Activated naive CD8-positive, alpha-beta T cell treated with anti-CD3 and anti-CD28 coated beads, Interleukin-2, amount 10 ng/mL, durations not matched to agents 7 days and 5 days (primary cell): ENCODE results near the gene MLLT10. TPM values are rescaled to one million over a fixed set of nuclear protein-coding genes. Genes with fewer than 3 reads are reported as not detected.
A peak's percentile ranks its signal among the peaks of the same experiment; 100 is the strongest.

Experiments used
- ATAC-seq: fragments of 150-1000 bp; cut with Tn5 transposase; one replicate; pipeline ENCODE4 v1.10.0; 2021; ENCODE audit warnings: low read depth, moderate library complexity
- POLR2A ChIA-PET: fragments of 350-600 bp; sonication (Branson Sonifier 250); formaldehyde crosslinking; loops from one replicate; lab custom pipeline; 2021; ENCODE audit warnings: antibody characterized with exemption; lab: Charles Lee
- DNase-seq: peaks from one replicate; pipeline ENCODE4 v3.0.0; 2021
- H3K27ac Mint-ChIP-seq: one replicate; pipeline ENCODE4 v1.8.0; 2022; ENCODE audit warnings: mild to moderate bottlenecking, mixed read lengths
- H3K27me3 Mint-ChIP-seq: one replicate; pipeline ENCODE4 v1.8.0; 2022; ENCODE audit warnings: mild to moderate bottlenecking, moderate library complexity, mixed read lengths
- H3K36me3 Mint-ChIP-seq: one replicate; pipeline ENCODE4 v1.8.0; 2021; ENCODE audit warnings: mild to moderate bottlenecking, mixed read lengths
- H3K4me1 Mint-ChIP-seq: one replicate; pipeline ENCODE4 v1.8.0; 2021; ENCODE audit warnings: mixed read lengths
- H3K4me3 Mint-ChIP-seq: one replicate; pipeline ENCODE4 v1.8.0; 2022; ENCODE audit warnings: mild to moderate bottlenecking, moderate library complexity, mixed read lengths
- H3K9me3 Mint-ChIP-seq: one replicate; pipeline ENCODE4 v1.8.0; 2021; ENCODE audit warnings: mixed read lengths
- total RNA-seq, 2 experiments: library from RNA; stranded (reverse); gene quantifications; one replicate each; pipeline ENCODE4 v1.2.3, GENCODE V29; 2021

The MLLT10 gene
- total RNA-seq, 2 experiments from 2014 or later: 50.0 to 58.0 TPM

DNA sequence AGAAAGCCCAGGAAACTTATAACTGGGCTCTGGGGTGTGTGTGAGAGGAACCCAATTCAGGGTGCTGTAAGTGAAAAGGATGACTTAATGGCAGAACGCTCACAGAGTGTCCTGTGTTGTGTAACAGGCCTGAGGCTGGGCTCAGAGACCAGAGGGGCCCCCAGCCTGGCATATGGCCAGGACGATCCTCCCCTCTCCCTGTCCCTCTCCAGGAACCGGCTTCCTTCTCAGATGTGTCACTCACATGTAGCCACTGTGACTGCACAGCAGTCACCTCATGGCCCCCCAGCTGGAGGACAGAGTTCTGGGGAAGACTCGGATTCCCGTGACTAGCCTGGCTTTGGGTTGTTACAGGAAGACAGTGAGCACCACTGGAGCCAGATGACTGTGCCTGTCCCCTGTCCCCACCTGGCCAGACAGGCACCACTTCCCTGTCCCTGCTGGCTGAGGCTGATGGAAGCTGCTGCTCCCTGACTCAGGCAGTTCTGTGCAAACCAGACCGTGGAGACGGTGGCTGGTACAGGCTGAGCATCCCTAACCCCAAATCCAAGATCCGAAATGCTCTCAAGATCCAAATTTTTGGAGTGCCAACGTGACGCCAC is 220.5 kb downstream of the MLLT10 start:
- Mint-ChIP-seq H3K4me3 (no peak overlapping the region), H3K4me1 (no peaks in the 10 kb centered on the region), H3K36me3 (peaks cover 1% of the 10 kb centered on the region), H3K9me3 (no peaks in the 10 kb centered on the region), H3K27ac (no peak overlapping the region), H3K27me3 (no peaks in the 10 kb centered on the region)
- POLR2A ChIA-PET: no interaction called here
- no peak for ATAC-seq
- no peak for DNase-seq

DNA sequence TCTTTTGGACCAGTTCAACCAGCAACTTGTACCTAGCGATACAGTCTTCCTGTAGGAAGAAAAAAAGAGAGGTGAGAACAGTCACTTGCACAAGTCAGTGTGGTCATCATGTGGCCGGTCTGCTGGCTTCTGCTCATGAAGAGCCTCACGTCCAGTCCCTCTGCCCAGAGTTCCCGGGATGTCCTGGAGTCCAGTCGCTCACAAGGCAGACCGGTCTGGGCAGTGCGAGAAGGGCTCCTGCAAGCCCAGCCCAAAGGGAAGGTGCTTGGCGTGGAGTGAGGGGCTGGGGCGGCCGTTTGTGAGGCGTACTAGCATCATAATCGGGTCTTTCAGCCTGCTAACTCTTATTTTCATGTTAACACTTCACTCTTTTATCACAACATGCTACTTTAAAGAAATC is 222.7 kb downstream of the MLLT10 start:
- H3K36me3 Mint-ChIP-seq: peaks cover 2% of the 10 kb centered on the region
- POLR2A ChIA-PET: no interaction called here
- H3K4me1 Mint-ChIP-seq: no peaks in the 10 kb centered on the region
- no peak overlapping the region for H3K4me3 Mint-ChIP-seq
- H3K9me3 Mint-ChIP-seq: no peaks in the 10 kb centered on the region
- DNase-seq (no peak), ATAC-seq (no peak)
- H3K27me3 Mint-ChIP-seq: no peaks in the 10 kb centered on the region
- H3K27ac Mint-ChIP-seq: no peak overlapping the region

DNA sequence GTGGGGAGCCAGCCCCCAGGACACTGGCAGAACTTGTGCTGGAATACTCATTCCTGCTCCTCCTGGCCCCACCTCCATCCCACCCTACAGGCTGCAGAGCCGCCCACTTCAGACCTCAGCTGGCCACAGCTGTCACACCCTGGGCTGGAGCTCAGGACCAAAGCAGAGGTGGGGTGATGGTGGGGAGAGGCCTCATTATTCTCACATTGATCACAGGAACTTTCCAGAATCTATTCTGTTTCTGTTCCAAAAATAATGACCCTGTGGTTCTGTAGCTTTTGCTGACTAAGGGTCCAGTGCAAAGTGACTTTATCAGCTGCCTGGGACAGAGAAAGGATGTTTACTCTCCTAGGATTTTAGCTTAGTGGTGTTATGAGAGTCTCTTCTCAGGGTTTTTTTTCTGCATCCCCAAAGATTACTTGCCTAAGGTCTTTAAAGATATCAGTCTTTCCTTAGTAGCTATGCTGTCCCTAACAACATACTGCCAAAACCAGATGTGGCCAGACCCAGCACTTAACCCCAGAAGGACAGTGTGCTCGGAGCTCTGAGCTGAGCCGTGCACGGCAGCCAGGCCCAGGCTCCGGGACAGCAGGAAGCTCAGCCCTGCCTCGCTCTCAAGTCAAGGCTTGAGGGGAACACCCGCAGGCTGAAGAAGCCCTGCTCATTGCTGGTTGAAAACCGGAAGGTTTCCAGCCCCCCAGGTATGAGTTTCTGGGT is 223.3 kb downstream of the MLLT10 start:
- Mint-ChIP-seq H3K36me3 (peaks cover 2% of the 10 kb centered on the region), H3K9me3 (no peaks in the 10 kb centered on the region), H3K27ac (no peak overlapping the region), H3K27me3 (no peaks in the 10 kb centered on the region), H3K4me1 (no peaks in the 10 kb centered on the region), H3K4me3 (no peak overlapping the region)
- DNase-seq (no peak), ATAC-seq (no peak)
- POLR2A ChIA-PET: no interaction called here

DNA sequence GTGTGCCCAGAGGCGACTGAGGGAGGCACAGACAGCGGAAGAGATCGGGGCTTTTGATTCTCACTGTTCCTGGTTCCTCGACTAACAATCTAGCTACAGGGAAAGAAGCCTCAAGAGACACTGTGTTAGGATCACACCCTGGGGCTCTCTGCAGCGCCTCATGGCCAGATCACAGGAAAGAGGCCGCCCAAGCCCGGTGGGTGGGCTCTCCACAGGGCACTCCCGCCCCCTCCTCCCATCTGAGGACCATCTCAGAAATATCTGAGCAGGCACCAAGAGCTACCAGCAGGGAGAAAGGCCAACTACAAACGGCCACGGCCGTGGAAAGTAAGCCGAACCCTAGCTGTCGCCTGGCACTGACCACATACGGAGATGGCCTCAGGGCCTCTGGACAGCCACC is 224.2 kb downstream of the MLLT10 start:
- POLR2A ChIA-PET: interaction anchor here (0.6 kb wide), 1 partner anchor 172 kb away, joined by 4 read pairs; no protein-coding TSS in a partner anchor
- Mint-ChIP-seq H3K4me1 (no peaks in the 10 kb centered on the region), H3K27ac (no peak overlapping the region), H3K9me3 (no peaks in the 10 kb centered on the region), H3K4me3 (no peak overlapping the region), H3K36me3 (peaks cover 2% of the 10 kb centered on the region), H3K27me3 (no peaks in the 10 kb centered on the region)
- no peak for DNase-seq
- ATAC-seq: no peak

DNA sequence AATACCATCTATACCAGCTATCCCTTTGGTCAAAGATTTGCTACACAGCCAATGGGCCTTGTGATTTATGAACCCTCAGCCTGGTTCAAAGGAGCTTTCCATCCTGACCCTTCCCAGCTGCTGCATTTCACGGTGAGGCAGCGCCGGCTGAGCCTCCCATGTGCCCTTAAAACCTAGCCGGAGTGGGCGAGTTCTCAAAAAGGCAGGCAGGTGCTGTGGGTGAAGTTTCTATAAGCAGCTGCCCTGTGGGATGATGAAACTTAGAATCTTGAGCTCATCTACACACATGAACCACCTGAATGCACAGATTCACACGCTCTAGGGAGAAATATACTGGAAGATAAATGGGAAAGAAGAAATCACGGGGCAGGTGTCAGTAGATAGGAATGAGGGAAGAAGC is 224.7 kb downstream of the MLLT10 start:
- Mint-ChIP-seq H3K4me1 (no peaks in the 10 kb centered on the region), H3K27ac (no peak overlapping the region), H3K36me3 (peaks cover 2% of the 10 kb centered on the region), H3K9me3 (no peaks in the 10 kb centered on the region), H3K4me3 (no peak overlapping the region), H3K27me3 (no peaks in the 10 kb centered on the region)
- DNase-seq (no peak), ATAC-seq (no peak)
- POLR2A ChIA-PET: interaction anchor here (0.6 kb wide), 1 partner anchor 172 kb away, joined by 4 read pairs; no protein-coding TSS in a partner anchor

DNA sequence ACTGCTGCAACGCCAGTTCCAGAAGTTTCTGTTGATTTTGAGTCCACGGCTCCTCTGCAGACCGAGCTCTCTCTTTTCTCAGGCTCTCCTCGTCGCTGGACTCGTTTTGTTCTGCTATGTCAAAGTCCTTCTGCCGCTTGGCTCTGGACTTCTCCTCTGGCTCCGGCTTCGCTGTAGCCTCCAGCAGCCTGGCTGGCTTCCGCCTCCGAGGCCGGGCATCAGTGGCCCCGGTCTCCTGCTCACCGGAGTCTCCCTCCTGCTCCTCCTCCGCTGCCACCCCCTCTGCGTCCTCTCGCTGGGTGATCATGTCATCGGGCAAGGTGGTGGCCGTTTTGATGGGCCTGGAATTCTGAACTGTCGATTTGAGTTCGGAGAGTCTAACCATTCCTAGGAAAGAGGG is 225.2 kb downstream of the MLLT10 start:
- H3K4me1 Mint-ChIP-seq: no peaks in the 10 kb centered on the region
- no peak overlapping the region for H3K4me3 Mint-ChIP-seq
- H3K9me3 Mint-ChIP-seq: no peaks in the 10 kb centered on the region
- no peak for DNase-seq
- POLR2A ChIA-PET: no interaction called here
- no peak for ATAC-seq
- peaks cover 2% of the 10 kb centered on the region for H3K36me3 Mint-ChIP-seq
- no peak overlapping the region for H3K27ac Mint-ChIP-seq
- no peaks in the 10 kb centered on the region for H3K27me3 Mint-ChIP-seq

DNA sequence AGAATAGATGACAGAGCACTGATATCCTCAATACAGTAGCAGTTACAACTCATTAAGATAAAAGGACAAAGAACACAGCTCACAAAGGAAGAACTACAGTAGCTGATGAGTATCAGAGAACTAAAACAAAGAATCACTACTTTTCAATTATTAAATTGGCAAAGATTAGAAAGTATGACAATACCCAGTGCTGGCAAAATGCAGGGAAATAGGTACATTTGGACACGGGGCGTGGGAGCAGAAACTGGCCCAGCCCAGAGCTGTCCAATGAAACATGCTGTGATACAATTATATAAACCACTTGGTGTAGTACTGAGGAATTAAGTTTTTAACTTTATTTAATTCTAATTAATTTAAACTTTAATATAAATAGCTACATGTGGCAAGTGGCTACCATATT is 226.3 kb downstream of the MLLT10 start:
- peaks cover 5% of the 10 kb centered on the region for H3K36me3 Mint-ChIP-seq
- no peak overlapping the region for H3K4me3 Mint-ChIP-seq
- ATAC-seq: no peak
- H3K9me3 Mint-ChIP-seq: no peaks in the 10 kb centered on the region
- no peaks in the 10 kb centered on the region for H3K27me3 Mint-ChIP-seq
- peaks cover 5% of the 10 kb centered on the region for H3K4me1 Mint-ChIP-seq
- no peak overlapping the region for H3K27ac Mint-ChIP-seq
- DNase-seq: no peak
- POLR2A ChIA-PET: no interaction called here

DNA sequence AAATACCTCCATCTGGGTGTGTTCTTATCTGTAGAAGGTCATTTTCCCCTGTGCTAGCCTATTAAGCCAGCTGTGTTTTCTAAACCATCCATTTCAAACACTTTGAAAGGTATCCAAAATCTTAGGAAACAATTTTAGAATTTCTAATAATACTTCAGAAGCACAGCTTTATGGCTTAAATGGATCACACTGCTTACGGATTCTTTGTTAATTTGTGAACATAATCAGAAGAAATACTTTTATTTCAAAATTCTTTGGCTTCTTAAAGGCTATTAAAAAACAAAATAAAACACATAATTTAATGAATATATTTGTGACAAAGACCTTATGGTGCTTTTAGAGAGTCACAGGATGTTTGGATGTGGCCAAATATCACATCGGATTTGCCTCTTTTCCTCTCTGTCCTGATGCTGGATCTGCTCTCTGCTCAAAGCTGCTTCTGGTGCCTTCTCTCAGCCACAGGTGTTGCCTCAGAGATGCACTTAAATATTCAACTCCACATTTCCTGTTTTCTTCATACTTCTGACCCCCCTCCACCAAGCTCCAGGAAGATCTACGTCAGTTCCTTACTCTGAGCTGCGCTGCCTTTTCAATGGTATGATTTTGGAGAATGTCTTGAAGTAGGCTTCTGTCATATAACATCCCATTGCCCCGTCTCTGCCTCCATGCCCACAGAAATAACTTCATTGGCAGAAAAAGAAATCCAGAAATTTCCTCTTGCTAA is 230.6 kb downstream of the MLLT10 start:
- Mint-ChIP-seq H3K4me1 (peaks cover 6% of the 10 kb centered on the region), H3K27ac (peak overlapping the region; percentile 88), H3K36me3 (peaks cover 3% of the 10 kb centered on the region), H3K4me3 (peak overlapping the region; percentile 65), H3K9me3 (no peaks in the 10 kb centered on the region), H3K27me3 (no peaks in the 10 kb centered on the region)
- POLR2A ChIA-PET: no interaction called here
- ATAC-seq: peak; percentile 77
- no peak for DNase-seq

DNA sequence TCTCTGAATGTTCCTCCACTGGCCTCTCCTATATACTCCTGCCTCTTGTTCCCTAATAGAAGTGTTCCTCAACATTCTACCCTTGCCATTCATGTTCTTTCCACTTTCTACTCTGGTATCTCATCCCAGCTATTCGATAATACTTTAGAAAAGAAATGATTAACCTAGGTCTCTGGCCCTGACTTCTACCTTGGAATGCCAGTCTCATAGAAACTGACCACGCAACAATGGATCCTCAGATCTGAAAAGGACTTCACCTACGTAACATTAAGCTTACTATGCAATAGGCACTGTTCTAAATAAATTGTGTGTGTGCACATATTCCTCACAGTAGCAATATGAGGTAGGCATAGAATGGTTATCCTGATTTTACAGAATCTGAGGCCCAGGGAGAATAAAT is 235.0 kb downstream of the MLLT10 start:
- DNase-seq (no peak), ATAC-seq (no peak)
- Mint-ChIP-seq H3K4me1 (peaks cover 10% of the 10 kb centered on the region), H3K36me3 (peaks cover 17% of the 10 kb centered on the region), H3K27me3 (no peaks in the 10 kb centered on the region), H3K27ac (no peak overlapping the region), H3K9me3 (peaks cover 6% of the 10 kb centered on the region), H3K4me3 (no peak overlapping the region)
- POLR2A ChIA-PET: interaction anchor here (0.6 to 1.0 kb wide), 2 partner anchors 15 to 567 kb away, joined by 3 read pairs; no protein-coding TSS in a partner anchor

DNA sequence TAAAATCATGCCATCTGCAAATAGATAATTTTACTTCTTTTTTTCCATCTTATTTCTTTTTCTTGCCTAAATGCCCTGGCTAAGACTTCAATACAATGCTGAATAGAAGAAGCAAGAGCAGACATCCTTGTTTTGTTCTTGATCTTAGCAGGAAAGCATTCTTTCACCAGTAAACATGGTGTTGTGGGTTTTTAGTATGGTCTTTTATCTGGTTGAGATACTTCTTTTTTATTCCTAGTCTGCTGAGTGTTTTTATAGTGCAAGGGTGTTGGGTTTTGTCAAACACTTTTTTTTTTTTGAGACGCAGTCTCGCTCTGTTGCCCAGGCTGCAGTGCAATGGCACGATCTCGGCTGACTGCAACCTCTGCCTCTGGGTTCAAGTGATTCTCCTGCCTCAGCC is 237.2 kb downstream of the MLLT10 start:
- H3K4me1 Mint-ChIP-seq: peaks cover 4% of the 10 kb centered on the region
- H3K27me3 Mint-ChIP-seq: no peaks in the 10 kb centered on the region
- POLR2A ChIA-PET: no interaction called here
- DNase-seq (no peak), ATAC-seq (no peak)
- H3K9me3 Mint-ChIP-seq: peaks cover 7% of the 10 kb centered on the region
- no peak overlapping the region for H3K4me3 Mint-ChIP-seq
- peaks cover 16% of the 10 kb centered on the region for H3K36me3 Mint-ChIP-seq
- H3K27ac Mint-ChIP-seq: no peak overlapping the region

DNA sequence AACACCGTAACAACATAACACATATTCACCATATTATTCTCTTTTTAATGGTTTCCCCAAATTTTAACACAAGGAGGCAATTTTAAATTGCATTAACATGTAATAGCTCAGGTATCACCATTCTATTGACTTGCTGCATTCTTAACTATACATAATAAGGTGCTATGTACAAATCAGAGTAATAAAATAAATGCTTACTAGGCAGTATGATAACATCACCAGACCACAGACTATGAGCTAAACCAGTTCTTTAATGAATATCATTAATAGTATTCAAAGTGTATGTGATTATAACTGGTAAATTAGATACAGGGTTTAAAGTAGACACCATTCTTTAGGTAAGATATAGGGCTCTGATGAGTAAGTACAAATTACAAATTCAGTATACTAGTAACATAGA is 242.9 kb downstream of the MLLT10 start:
- H3K27me3 Mint-ChIP-seq: no peaks in the 10 kb centered on the region
- ATAC-seq (no peak), DNase-seq (no peak)
- no peak overlapping the region for H3K4me3 Mint-ChIP-seq
- no peak overlapping the region for H3K27ac Mint-ChIP-seq
- POLR2A ChIA-PET: no interaction called here
- H3K36me3 Mint-ChIP-seq: peaks cover 30% of the 10 kb centered on the region
- H3K9me3 Mint-ChIP-seq: peaks cover 13% of the 10 kb centered on the region
- H3K4me1 Mint-ChIP-seq: no peaks in the 10 kb centered on the region

DNA sequence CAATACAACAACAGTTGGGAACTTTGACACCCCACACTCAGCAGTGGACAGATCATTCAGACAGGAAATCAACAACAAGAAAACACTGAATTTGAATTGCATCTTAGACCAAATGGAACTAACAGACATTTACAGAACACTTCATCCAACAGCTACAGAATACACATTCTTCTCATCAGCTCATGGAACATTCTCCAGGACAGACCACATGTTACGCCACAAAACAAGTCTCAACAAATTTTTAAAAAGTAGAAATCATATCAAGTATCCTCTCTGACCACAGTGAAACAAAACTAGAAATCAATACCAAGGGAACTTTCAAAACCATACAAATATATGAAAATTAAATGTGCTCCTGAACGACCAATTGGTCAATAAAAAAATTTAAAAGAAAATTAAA is 257.2 kb downstream of the MLLT10 start:
- Mint-ChIP-seq H3K27ac (no peak overlapping the region), H3K27me3 (no peaks in the 10 kb centered on the region), H3K4me3 (no peak overlapping the region), H3K4me1 (peaks cover 8% of the 10 kb centered on the region), H3K36me3 (peaks cover 20% of the 10 kb centered on the region), H3K9me3 (peaks cover 9% of the 10 kb centered on the region)
- POLR2A ChIA-PET: no interaction called here
- ATAC-seq (no peak), DNase-seq (no peak)
